KOPT-K1 (cell line): ENCODE results near the gene LRCH4.

Experiments used
- H3K27ac ChIP-seq: fragments of 200-600 bp; sonication (generic); 2 replicates; pipeline ENCODE4 v1.5.1; 2016; ENCODE audit warnings: antibody characterized with exemption, mild to moderate bottlenecking, low read depth, low read length; ENCODE audit not compliant: poor library complexity, severe bottlenecking
- H3K36me3 ChIP-seq: fragments of 200-600 bp; sonication (generic); 2 replicates; pipeline ENCODE4 v1.5.1; 2017; ENCODE audit warnings: antibody characterized with exemption, mild to moderate bottlenecking, low read length, moderate library complexity; ENCODE audit not compliant: insufficient read depth
- H3K9me3 ChIP-seq: fragments of 200-600 bp; sonication (generic); 2 replicates; pipeline ENCODE4 v1.5.1; 2017; ENCODE audit warnings: antibody characterized with exemption, low read length, mild to moderate bottlenecking; ENCODE audit not compliant: insufficient read depth, poor library complexity, severe bottlenecking

Gene LRCH4, protein sequence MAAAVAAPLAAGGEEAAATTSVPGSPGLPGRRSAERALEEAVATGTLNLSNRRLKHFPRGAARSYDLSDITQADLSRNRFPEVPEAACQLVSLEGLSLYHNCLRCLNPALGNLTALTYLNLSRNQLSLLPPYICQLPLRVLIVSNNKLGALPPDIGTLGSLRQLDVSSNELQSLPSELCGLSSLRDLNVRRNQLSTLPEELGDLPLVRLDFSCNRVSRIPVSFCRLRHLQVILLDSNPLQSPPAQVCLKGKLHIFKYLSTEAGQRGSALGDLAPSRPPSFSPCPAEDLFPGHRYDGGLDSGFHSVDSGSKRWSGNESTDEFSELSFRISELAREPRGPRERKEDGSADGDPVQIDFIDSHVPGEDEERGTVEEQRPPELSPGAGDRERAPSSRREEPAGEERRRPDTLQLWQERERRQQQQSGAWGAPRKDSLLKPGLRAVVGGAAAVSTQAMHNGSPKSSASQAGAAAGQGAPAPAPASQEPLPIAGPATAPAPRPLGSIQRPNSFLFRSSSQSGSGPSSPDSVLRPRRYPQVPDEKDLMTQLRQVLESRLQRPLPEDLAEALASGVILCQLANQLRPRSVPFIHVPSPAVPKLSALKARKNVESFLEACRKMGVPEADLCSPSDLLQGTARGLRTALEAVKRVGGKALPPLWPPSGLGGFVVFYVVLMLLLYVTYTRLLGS

GRCh38 chr7:100585511-100586265, at the start of gene LRCH4:
LRCH4 (minus strand) TSS chr7:100586129; CDS start chr7:100586100, 29 bp downstream.
- H3K9me3 ChIP-seq: no peaks in the 10 kb centered on the region
- H3K27ac ChIP-seq: peak within 1 kb of the TSS; percentile 95
- H3K36me3 ChIP-seq: peaks cover 23% of the 10 kb centered on the region

- Histone ChIP-seq H3K36me3 (no peaks in the 10 kb centered on the region), H3K27ac (no peak overlapping the region), H3K9me3 (no peaks in the 10 kb centered on the region)
Observed at GRCh38 chr7:100632951-100633717, 47.2 kb upstream of the LRCH4 start.

GRCh38 chr7:100630066-100630465, 44.1 kb upstream of the LRCH4 start:
- no peaks in the 10 kb centered on the region for H3K9me3 ChIP-seq
- no peak overlapping the region for H3K27ac ChIP-seq
- no peaks in the 10 kb centered on the region for H3K36me3 ChIP-seq

GRCh38 chr7:100629117-100629716, 43.3 kb upstream of the LRCH4 start:
- Histone ChIP-seq H3K36me3 (no peaks in the 10 kb centered on the region), H3K9me3 (no peaks in the 10 kb centered on the region), H3K27ac (no peak overlapping the region)

DNA sequence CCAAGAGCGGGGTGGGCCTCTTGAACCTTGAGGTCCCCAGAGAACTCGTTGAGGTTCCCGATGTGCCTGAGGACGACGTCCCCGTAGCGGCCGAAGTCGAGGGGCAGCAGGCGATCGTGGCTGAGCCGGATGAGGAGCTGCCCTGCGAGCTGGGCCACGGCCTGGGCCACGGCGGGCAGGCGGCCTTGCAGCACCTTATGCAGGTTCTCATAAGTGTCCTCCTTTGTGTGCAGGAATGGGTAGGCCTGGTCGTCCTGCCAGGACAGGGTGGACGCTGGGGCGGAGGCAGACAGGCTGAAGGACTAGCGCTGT, 41.3 kb upstream of the LRCH4 start:
- Histone ChIP-seq H3K36me3 (no peaks in the 10 kb centered on the region), H3K27ac (peak overlapping the region; percentile 65), H3K9me3 (no peaks in the 10 kb centered on the region)

GRCh38 chr7:100626530-100627237, 40.8 kb upstream of the LRCH4 start:
- H3K9me3 ChIP-seq: no peaks in the 10 kb centered on the region
- H3K36me3 ChIP-seq: no peaks in the 10 kb centered on the region
- peak overlapping the region; percentile 65 for H3K27ac ChIP-seq

GRCh38 chr7:100626055-100626454, 40.1 kb upstream of the LRCH4 start:
- Histone ChIP-seq H3K36me3 (no peaks in the 10 kb centered on the region), H3K9me3 (no peaks in the 10 kb centered on the region), H3K27ac (no peak overlapping the region)

GRCh38 chr7:100623951-100624824, 38.3 kb upstream of the LRCH4 start:
- Histone ChIP-seq H3K36me3 (no peaks in the 10 kb centered on the region), H3K27ac (no peak overlapping the region), H3K9me3 (no peaks in the 10 kb centered on the region)

DNA sequence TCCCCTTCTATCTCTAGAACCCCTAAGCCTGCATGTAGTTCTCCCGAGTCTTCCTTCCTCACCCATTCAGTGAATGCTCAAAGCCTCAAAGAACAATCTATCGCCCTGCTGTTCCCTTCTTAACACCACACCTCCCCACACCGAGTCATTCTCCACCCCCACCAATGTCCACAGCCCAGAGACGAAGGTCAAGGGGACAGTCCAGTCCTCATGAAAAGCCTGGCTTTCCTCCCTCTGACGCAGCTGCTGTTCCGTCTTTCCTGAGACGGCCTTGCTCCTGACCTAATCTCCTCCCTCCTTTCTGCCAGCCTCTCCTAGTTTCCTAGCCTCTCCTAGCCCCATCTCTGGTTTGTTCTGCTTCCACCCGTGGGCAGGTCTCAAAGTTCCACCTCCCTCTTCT, 35.6 kb upstream of the LRCH4 start:
- H3K27ac ChIP-seq: no peak overlapping the region
- no peaks in the 10 kb centered on the region for H3K36me3 ChIP-seq
- H3K9me3 ChIP-seq: no peaks in the 10 kb centered on the region

GRCh38 chr7:100620804-100621203, 34.9 kb upstream of the LRCH4 start:
- no peak overlapping the region for H3K27ac ChIP-seq
- no peaks in the 10 kb centered on the region for H3K36me3 ChIP-seq
- no peaks in the 10 kb centered on the region for H3K9me3 ChIP-seq

DNA sequence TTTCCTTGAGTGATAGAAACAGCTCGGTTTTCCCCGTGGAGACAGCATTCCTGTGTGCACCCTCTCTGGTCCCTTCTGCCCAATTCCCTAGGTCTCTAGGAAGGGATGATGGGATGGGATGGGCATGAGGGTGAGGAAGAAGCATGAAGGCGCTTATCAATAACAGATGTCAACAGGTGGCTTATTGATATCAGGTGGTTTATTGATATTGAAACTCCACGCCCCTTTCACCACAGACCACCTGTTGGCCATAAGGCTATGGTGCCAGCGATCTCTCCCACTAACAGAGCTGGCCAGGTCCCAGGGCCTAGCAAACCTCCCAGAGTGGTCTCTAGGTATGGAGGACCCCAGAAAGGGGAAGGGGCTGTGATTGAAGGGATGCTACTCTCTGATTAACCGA, 34.3 kb upstream of the LRCH4 start:
- H3K9me3 ChIP-seq: no peaks in the 10 kb centered on the region
- H3K27ac ChIP-seq: no peak overlapping the region
- H3K36me3 ChIP-seq: no peaks in the 10 kb centered on the region

GRCh38 chr7:100614308-100614861, 28.5 kb upstream of the LRCH4 start:
- no peaks in the 10 kb centered on the region for H3K9me3 ChIP-seq
- H3K36me3 ChIP-seq: no peaks in the 10 kb centered on the region
- H3K27ac ChIP-seq: no peak overlapping the region
